ENCODE measurements around the gene EHBP1L1. TPM values are rescaled to one million over a fixed set of nuclear protein-coding genes. Genes with fewer than 3 reads are reported as not detected.

EHBP1L1 gene
- total RNA-seq, 4 donors from 2014 or later, result 46.5 to 101 (median 87.4) TPM

DNA sequence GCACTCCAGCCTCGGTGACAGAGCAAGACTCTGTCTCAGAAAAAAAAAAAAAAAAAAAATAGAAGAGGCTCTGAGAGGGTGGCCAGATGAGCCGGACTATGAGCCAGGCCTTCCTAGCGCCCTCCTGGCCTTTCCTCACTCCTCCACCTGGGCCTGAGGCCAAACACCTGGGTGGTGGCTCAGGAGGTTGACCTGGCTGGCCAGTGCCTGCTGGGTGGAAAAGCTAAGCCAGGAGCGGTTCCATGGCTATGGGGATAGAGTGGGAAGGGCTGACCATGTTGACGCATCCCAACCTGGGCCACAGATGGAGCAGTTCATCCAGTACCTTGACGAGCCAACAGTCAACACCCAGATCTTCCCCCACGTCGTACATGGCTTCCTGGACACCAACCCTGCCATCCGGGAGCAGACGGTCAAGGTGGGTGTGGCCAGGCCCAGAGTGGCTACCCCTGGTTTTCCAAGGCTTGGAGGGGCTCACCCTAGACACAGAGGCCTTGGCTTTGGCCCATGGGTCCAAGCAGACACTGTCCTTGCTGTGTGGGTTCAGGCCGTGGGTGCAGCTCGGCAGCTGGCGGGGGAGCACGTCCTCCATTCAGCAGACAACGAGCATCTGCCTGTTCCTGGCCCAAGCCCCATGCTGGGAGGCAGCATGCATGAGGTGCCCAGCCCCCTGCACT, 43.3 kb upstream of the EHBP1L1 start:
- Histone ChIP-seq H3K36me3 (peaks cover 20 to 100% (median 35%) of the 10 kb centered on the region in 3 donors), H3K27me3 (no peaks in the 10 kb centered on the region), H3K9me3 (no peaks in the 10 kb centered on the region), H3K4me1 (peaks cover 0 to 5% (median 0%) of the 10 kb centered on the region in 3 donors), H3K4me3 (no peak overlapping the region), H3K27ac (no peak overlapping the region)
- intact Hi-C loops (cut with DNase I), result no loop called here
- DNase-seq, result no peak
- 84 to 87% methylated on average over 6 to 10 of the region's 15 CpGs for WGBS, 2 donors
- TF ChIP-seq, protein P1, sequence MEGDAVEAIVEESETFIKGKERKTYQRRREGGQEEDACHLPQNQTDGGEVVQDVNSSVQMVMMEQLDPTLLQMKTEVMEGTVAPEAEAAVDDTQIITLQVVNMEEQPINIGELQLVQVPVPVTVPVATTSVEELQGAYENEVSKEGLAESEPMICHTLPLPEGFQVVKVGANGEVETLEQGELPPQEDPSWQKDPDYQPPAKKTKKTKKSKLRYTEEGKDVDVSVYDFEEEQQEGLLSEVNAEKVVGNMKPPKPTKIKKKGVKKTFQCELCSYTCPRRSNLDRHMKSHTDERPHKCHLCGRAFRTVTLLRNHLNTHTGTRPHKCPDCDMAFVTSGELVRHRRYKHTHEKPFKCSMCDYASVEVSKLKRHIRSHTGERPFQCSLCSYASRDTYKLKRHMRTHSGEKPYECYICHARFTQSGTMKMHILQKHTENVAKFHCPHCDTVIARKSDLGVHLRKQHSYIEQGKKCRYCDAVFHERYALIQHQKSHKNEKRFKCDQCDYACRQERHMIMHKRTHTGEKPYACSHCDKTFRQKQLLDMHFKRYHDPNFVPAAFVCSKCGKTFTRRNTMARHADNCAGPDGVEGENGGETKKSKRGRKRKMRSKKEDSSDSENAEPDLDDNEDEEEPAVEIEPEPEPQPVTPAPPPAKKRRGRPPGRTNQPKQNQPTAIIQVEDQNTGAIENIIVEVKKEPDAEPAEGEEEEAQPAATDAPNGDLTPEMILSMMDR (IDR thresholded peaks at IDR 0.05), result no peak
- TF ChIP-seq POLR2A (IDR thresholded peaks at IDR 0.05), result no peak

GRCh38 chr11:65535102-65535501, 40.8 kb upstream of the EHBP1L1 start:
- Histone ChIP-seq H3K9me3 (no peaks in the 10 kb centered on the region), H3K27ac (no peak overlapping the region), H3K4me3 (no peak overlapping the region), H3K36me3 (peaks cover 30 to 94% (median 51%) of the 10 kb centered on the region in 3 donors), H3K27me3 (no peaks in the 10 kb centered on the region), H3K4me1 (peaks cover 7 to 19% (median 12%) of the 10 kb centered on the region in 3 donors)
- TF ChIP-seq, protein P1 (IDR thresholded peaks at IDR 0.05), result no peak
- TF ChIP-seq POLR2A (IDR thresholded peaks at IDR 0.05), result no peak
- WGBS, 2 donors, result 93% methylated on average over 3 of the region's 9 CpGs; no CpG with 5 or more reads in 1 of the 2 donors
- intact Hi-C loops (cut with DNase I), result loop anchor here (5.0 kb wide), 1 partner anchor 37 kb away; the partner anchor contains the start of genes FAM89B and ZNRD2
- DNase-seq, result no peak

- WGBS, 2 donors, result 75 to 77% methylated on average over 6 to 7 of the region's 12 CpGs
- intact Hi-C loops (cut with DNase I), result loop anchor here (5.0 kb wide), 1 partner anchor 36 kb away; the partner anchor contains the start of genes FAM89B and ZNRD2
- no peak for DNase-seq
- Histone ChIP-seq H3K4me1 (peaks cover 16 to 34% (median 21%) of the 10 kb centered on the region in 3 donors), H3K4me3 (no peak overlapping the region), H3K27me3 (no peaks in the 10 kb centered on the region), H3K27ac (no peak overlapping the region), H3K36me3 (peaks cover 17 to 79% (median 41%) of the 10 kb centered on the region in 3 donors), H3K9me3 (no peaks in the 10 kb centered on the region)
- TF ChIP-seq, protein P1 (IDR thresholded peaks at IDR 0.05), result no peak
- no peak for TF ChIP-seq POLR2A (IDR thresholded peaks at IDR 0.05)
Observed at GRCh38 chr11:65536412-65537295, 39.2 kb upstream of the EHBP1L1 start.

- Histone ChIP-seq H3K4me3 (no peak overlapping the region), H3K9me3 (no peaks in the 10 kb centered on the region), H3K27me3 (no peaks in the 10 kb centered on the region), H3K4me1 (peaks cover 21 to 40% (median 25%) of the 10 kb centered on the region in 3 donors), H3K36me3 (peaks cover 13 to 73% (median 35%) of the 10 kb centered on the region in 3 donors), H3K27ac (no peak overlapping the region)
- 93% methylated on average over 2 of the region's 2 CpGs; no CpG with 5 or more reads in 1 of the 2 donors for WGBS, 2 donors
- no peak for TF ChIP-seq POLR2A (IDR thresholded peaks at IDR 0.05)
- TF ChIP-seq, protein P1 (IDR thresholded peaks at IDR 0.05), result no peak
- intact Hi-C loops (cut with DNase I), result loop anchor here (5.0 kb wide), 1 partner anchor 35 kb away; the partner anchor contains the start of genes FAM89B and ZNRD2
- DNase-seq, result no peak
Observed at GRCh38 chr11:65537296-65537597, 38.6 kb upstream of the EHBP1L1 start.
